SK-N-SH (cell line): Measurements from ENCODE around the gene MRM2. TPM values are rescaled to one million over a fixed set of nuclear protein-coding genes. Genes with fewer than 3 reads are reported as not detected.

ENCODE experiments used
- CTCF ChIA-PET: fragments of 300-600, 350-600 bp; formaldehyde crosslinking; extraction: SDS; loops from one replicate; lab custom pipeline; 2021; lab: Yijun Ruan, JAX
- POLR2A ChIA-PET: fragments of 350-600 bp; sonication (Branson Sonifier 250); formaldehyde crosslinking; extraction: SDS; loops from one replicate; lab custom pipeline; 2020; ENCODE audit warnings: antibody characterized with exemption, inconsistent platforms; lab: Yijun Ruan, JAX
- DNase-seq: peaks from one replicate; pipeline ENCODE4 v3.0.0; 2012
- H2AFZ ChIP-seq: fragments of 200-600 bp; sonication (generic); 2 replicates; pipeline ENCODE4 v1.8.1; 2016; ENCODE audit warnings: antibody characterized with exemption, mild to moderate bottlenecking, low read depth
- H3F3A ChIP-seq: fragments of 200-600 bp; sonication (generic); replicated peaks from 2 replicates; pipeline ENCODE3; 2016; ENCODE audit warnings: antibody characterized with exemption, mild to moderate bottlenecking; ENCODE audit not compliant: insufficient read depth
- H3K27ac ChIP-seq, 2 experiments: fragments of 200-500 bp in 1 of 2; fragments of 200-600 bp in 1 of 2; sonication (Bioruptor generic) in 1 of 2; sonication (generic), shearing (Covaris generic) in 1 of 2; 2 replicates each; pipeline versions ENCODE4 v1.5.1 to v1.6.1; 2014 to 2016; ENCODE audit warnings: low read depth in 2 of 2, inconsistent platforms in 1 of 2, low read length in 1 of 2, mild to moderate bottlenecking in 1 of 2, mixed read lengths in 1 of 2
- H3K27me3 ChIP-seq: fragments of 200-600 bp; sonication (generic), shearing (Covaris generic); 2 replicates; pipeline ENCODE4 v1.6.1; 2016; ENCODE audit warnings: mixed run types; ENCODE audit not compliant: insufficient read depth
- H3K36me3 ChIP-seq, 2 experiments: fragments of 200-500 bp in 1 of 2; fragments of 200-600 bp in 1 of 2; sonication (Bioruptor generic) in 1 of 2; sonication (generic) in 1 of 2; replicated peaks in 1 of 2; 2 replicates each; pipeline versions ENCODE3 to v1.5.1; 2014 to 2016; ENCODE audit warnings: low read length in 1 of 2, mild to moderate bottlenecking in 1 of 2; ENCODE audit not compliant: insufficient read depth in 2 of 2, control insufficient read depth in 1 of 2
- H3K4me1 ChIP-seq, 2 experiments: fragments of 200-500 bp in 1 of 2; fragments of 200-600 bp in 1 of 2; sonication (Bioruptor generic) in 1 of 2; sonication (generic), shearing (Covaris generic) in 1 of 2; 2 replicates each; pipeline versions ENCODE4 v1.5.1 to v1.6.1; 2014 to 2016; ENCODE audit warnings: low read depth in 1 of 2, low read length in 1 of 2, mixed run types in 1 of 2; ENCODE audit not compliant: insufficient read depth in 2 of 2, control insufficient read depth in 1 of 2
- H3K4me2 ChIP-seq: fragments of 200-600 bp; sonication (generic), shearing (Covaris generic); 2 replicates; pipeline ENCODE4 v1.6.1; 2017; ENCODE audit warnings: mixed run types
- H3K4me3 ChIP-seq, 2 experiments: fragments of 200-500 bp in 1 of 2; fragments of 200-600 bp in 1 of 2; sonication (Bioruptor generic) in 1 of 2; sonication (generic), shearing (Covaris generic) in 1 of 2; 2 replicates each; pipeline versions ENCODE4 v1.5.1 to v1.8.1; 2014 to 2016; ENCODE audit warnings: low read depth in 2 of 2, inconsistent platforms in 1 of 2, low read length in 1 of 2, mild to moderate bottlenecking in 1 of 2, mixed read lengths in 1 of 2, moderate library complexity in 1 of 2
- H3K79me2 ChIP-seq: fragments of 200-600 bp; sonication (generic); 2 replicates; pipeline ENCODE4 v1.8.1; 2017; ENCODE audit warnings: mild to moderate bottlenecking; ENCODE audit not compliant: insufficient read depth
- H3K9ac ChIP-seq: fragments of 200-600 bp; sonication (generic); 2 replicates; pipeline ENCODE4 v1.6.1; 2017; ENCODE audit warnings: mixed run types
- H3K9me2 ChIP-seq: fragments of 200-600 bp; sonication (generic); 2 replicates; pipeline ENCODE4 v1.6.1; 2017; ENCODE audit warnings: mixed run types
- H3K9me3 ChIP-seq: fragments of 200-600 bp; sonication (generic); 2 replicates; pipeline ENCODE4 v1.6.1; 2017; ENCODE audit warnings: mixed run types, mild to moderate bottlenecking, moderate library complexity
- H4K20me1 ChIP-seq: fragments of 200-600 bp; sonication (generic); 2 replicates; pipeline ENCODE4 v1.6.1; 2017; ENCODE audit warnings: mild to moderate bottlenecking, mixed run types; ENCODE audit not compliant: insufficient read depth
- CTCF ChIP-seq: fragments of 200-600 bp; sonication (generic); IDR thresholded peaks from 2 replicates; pipeline ENCODE4 v1.6.1; 2017; ENCODE audit warnings: antibody characterized with exemption, mild to moderate bottlenecking, moderate library complexity
- ELF1 ChIP-seq: IDR thresholded peaks from 2 replicates; pipeline ENCODE4 v1.4.0; 2012
- EP300 ChIP-seq, 2 experiments: IDR thresholded peaks; 2 replicates each; pipeline versions ENCODE4 v1.4.0 to v1.6.1; 2012; ENCODE audit warnings: borderline replicate concordance in 1 of 2, low read depth in 1 of 2, low read length in 1 of 2
- FOSL2 ChIP-seq: IDR thresholded peaks from 2 replicates; pipeline ENCODE4 v1.4.0; 2012; ENCODE audit warnings: low read depth, mild to moderate bottlenecking, moderate library complexity, borderline replicate concordance
- FOXJ3 ChIP-seq: sonication (generic); formaldehyde crosslinking; IDR thresholded peaks from 2 replicates; pipeline ENCODE4 v1.5.1; 2020; ENCODE audit warnings: mild to moderate bottlenecking, missing genetic modification reagents
- FOXM1 ChIP-seq: IDR thresholded peaks from 2 replicates; pipeline ENCODE4 v1.4.0; 2012; ENCODE audit warnings: low read depth, mild to moderate bottlenecking
- IRF3 ChIP-seq: fragments of 150-350 bp; IDR thresholded peaks from 2 replicates; pipeline ENCODE4 v1.6.1; 2016; ENCODE audit warnings: mild to moderate bottlenecking, low read depth, low read length
- MAX ChIP-seq: IDR thresholded peaks from 2 replicates; pipeline ENCODE4 v1.4.0; 2012; ENCODE audit warnings: low read depth
- NFIC ChIP-seq: IDR thresholded peaks from 2 replicates; pipeline ENCODE4 v1.4.0; 2012; ENCODE audit warnings: borderline replicate concordance
- NRF1 ChIP-seq: IDR thresholded peaks from 2 replicates; pipeline ENCODE4 v1.6.1; 2012; ENCODE audit warnings: low read depth, mild to moderate bottlenecking, low read length
- POLR2AphosphoS5 ChIP-seq: IDR thresholded peaks from 2 replicates; pipeline ENCODE4 v1.6.1; 2012; ENCODE audit warnings: low read depth, low read length
- RCOR1 ChIP-seq: fragments of 150-350 bp; IDR thresholded peaks from 2 replicates; pipeline ENCODE4 v1.6.1; 2017; ENCODE audit warnings: antibody characterized with exemption, low read length
- REST ChIP-seq: IDR thresholded peaks from 2 replicates; pipeline ENCODE4 v1.6.1; 2012; ENCODE audit warnings: mild to moderate bottlenecking, low read depth, low read length, moderate library complexity
- USF1 ChIP-seq: IDR thresholded peaks from 2 replicates; pipeline ENCODE4 v1.4.0; 2012; ENCODE audit warnings: low read depth, borderline replicate concordance
- USF2 ChIP-seq: fragments of 150-350 bp; IDR thresholded peaks from 2 replicates; pipeline ENCODE4 v1.6.1; 2017; ENCODE audit warnings: antibody characterized with exemption, low read length, low read depth, borderline replicate concordance
- WGBS: methylation state at CpG from one replicate; pipeline ENCODE4 v1.1.6; 2017; ENCODE audit warnings: low lambda C conversion rate; 5-methylcytosine and 5-hydroxymethylcytosine counted together
- polyA plus RNA-seq, 3 experiments: library from polyadenylated mRNA; depleted of rRNA; stranded (reverse); fragments of >200 nt; gene quantifications; 2 replicates each; pipeline ENCODE4 v1.2.3, GENCODE V29; 2012

MRM2 gene
- polyA plus RNA-seq, 1 of the 3 experiments (the other 2 are of a cell fraction): 30.7 TPM

GRCh38 chr7:2224934-2225333 lies 17.1 kb downstream of the MRM2 start:
- peaks cover 64% of the 10 kb centered on the region for H3K79me2 ChIP-seq
- TF ChIP-seq FOXM1 (no peak), CTCF (no peak), FOXJ3 (CRISPR knock-in tag) (no peak), REST (no peak), POLR2AphosphoS5 (no peak), USF1 (no peak), FOSL2 (no peak), IRF3 (no peak), RCOR1 (no peak), EP300 (IDR thresholded peaks at IDR 0.05; ENCODE audit: borderline replicate concordance in 1 of 2, low read depth in 1 of 2, low read length in 1 of 2) (no peak), ELF1 (no peak), MAX (no peak), NFIC (no peak), USF2 (no peak), NRF1 (no peak)
- no peaks in the 10 kb centered on the region for H3K9me2 ChIP-seq
- peaks cover 12% of the 10 kb centered on the region; the same call in 1 of the 2 replicates for H4K20me1 ChIP-seq
- POLR2A ChIA-PET: no interaction called here
- no peaks in the 10 kb centered on the region for H3K9me3 ChIP-seq
- no peak overlapping the region for H2AFZ ChIP-seq
- CTCF ChIA-PET: interaction anchor here (0.7 to 1.3 kb wide), 2 partner anchors 9 to 16 kb away, joined by 3 to 4 read pairs; no protein-coding TSS in a partner anchor
- no peak overlapping the region for H3K9ac ChIP-seq
- DNase-seq: no peak
- H3K36me3 ChIP-seq: peaks cover 36 to 59% of the 10 kb centered on the region in 2 experiments
- no peak overlapping the region for H3K4me3 ChIP-seq
- WGBS: 92% methylated on average over 4 of the region's 4 CpGs
- H3K4me1 ChIP-seq: peaks cover 0 to 15% of the 10 kb centered on the region in 2 experiments; a peak in 1 of 4 replicates
- H3F3A ChIP-seq: no peaks in the 10 kb centered on the region
- H3K27me3 ChIP-seq: no peaks in the 10 kb centered on the region
- no peak overlapping the region for H3K4me2 ChIP-seq
- H3K27ac ChIP-seq: no peak overlapping the region
